GM12865 (cell line): Measurements from ENCODE around the gene DAPK3.
"Not testable (repeated sequence)": the region's sequence is repeated elsewhere in the genome, so short reads cannot be mapped to it uniquely, and the experiment has no call there.

Experiments used
- DNase-seq: peaks from one replicate; pipeline ENCODE4 v3.0.0; 2010; ENCODE audit warnings: low read depth
- H3K4me3 ChIP-seq: 2 replicates; pipeline ENCODE4 v1.5.1; 2011; ENCODE audit warnings: mild to moderate bottlenecking, low read depth, low read length, control low read depth
- CTCF ChIP-seq: IDR thresholded peaks from 2 replicates; pipeline ENCODE4 v1.5.1; 2011; ENCODE audit warnings: low read length, control low read depth, low read depth, inconsistent platforms; ENCODE audit not compliant: insufficient read depth; ENCODE audit errors: missing control alignments

The DAPK3 gene

DNA sequence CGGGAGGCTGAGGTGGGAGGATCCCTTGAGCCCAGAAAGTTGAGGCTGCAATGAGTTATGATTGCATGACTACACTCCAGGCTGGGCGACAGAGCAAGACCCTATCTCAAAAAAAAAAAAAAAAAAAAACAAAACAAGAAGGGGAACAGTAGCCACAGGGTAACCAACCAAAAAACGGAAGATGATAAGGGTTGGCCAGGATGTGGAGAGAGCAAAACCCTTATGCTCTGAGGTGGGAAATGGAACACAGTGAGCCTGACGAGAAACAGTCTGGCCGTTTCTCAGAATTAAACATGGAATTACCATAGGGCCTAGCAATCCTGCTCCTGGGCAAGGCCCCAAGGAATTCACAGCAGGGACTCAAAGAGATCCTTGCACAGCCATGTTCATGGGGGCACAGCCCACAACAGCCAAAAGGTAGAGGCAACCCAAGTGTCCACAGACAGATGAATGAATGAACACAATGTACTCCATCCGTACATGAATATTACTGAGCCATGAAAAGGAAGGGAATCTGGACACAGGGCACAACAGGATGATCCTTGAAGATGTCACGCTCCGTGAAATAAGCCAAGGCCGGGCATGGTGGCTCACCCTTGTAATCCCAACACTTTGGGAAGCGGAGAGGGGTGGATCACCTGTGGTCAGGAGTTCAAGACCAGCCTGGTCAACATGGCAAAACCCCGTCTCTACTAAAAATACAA, 26.7 kb downstream of the DAPK3 start:
- no peak for DNase-seq
- H3K4me3 ChIP-seq: no peak overlapping the region
- TF ChIP-seq CTCF: no peak

DNA sequence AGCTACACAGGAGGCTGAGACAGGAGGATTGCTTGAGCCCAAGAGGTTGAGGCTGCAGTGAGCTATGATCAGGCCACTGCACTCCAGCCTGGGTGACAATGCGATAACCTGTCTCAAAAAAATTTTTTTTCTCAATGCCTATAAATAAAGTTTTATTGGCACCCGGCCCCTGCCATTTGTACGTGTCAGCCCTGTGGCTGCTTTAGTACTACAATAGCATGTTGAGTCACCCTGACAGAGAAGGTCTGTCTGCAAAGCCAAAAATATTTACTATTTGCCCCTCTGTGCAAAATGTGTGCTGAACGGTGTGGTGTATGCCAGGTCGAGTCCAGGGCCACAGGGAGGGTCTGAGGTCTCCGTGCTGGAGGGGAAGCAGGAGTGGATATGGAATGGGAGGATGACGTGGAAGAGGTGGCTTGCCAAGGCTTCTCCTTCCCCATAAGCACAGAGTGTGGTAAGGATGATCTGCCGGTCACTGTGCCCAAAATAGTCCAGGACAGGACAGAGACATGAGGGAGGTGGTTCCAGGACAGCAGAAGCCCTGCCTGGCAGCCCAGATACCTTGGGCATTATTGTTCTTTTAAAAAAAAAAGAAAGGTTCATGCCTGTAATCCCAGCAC, 28.0 kb downstream of the DAPK3 start:
- DNase-seq: no peak
- TF ChIP-seq CTCF: no peak
- no peak overlapping the region for H3K4me3 ChIP-seq

DNA sequence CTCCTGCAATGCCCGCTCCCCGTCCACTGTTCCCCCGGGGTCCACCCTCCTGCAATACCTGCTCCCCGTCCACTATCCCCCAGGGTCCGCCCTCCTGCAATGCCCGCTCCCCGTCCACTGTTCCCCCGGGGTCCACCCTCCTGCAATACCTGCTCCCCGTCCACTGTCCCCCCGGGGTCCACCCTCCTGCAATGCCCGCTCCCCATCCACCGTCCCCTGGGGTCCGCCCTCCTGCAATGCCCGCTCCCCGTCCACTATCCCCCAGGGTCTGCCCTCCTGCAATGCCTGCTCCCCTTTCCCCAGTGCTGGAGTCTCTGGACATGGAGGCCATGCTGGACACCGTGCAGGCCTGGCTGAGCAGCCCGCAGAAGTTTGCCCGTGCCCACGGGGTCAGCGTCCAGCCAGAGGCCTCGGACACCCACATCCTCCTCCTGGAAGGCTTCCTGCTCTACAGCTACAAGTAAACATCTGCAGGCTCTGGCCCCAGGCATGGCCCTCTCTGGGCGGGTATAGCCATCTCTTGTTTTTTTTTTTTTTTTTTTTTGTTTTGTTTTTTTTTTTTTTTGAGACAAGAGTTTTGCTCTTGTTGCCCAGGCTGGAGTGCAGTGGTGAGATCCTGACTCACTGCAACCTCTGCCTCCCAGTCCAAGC, 32.5 kb downstream of the DAPK3 start:
- not testable (repeated sequence) for DNase-seq, H3K4me3 ChIP-seq

- no peak for DNase-seq
- no peak for TF ChIP-seq CTCF
- H3K4me3 ChIP-seq: no peak overlapping the region
These were observed 34.1 kb downstream of the DAPK3 start for GRCh38 chr19:3936506-3937442.

DNA sequence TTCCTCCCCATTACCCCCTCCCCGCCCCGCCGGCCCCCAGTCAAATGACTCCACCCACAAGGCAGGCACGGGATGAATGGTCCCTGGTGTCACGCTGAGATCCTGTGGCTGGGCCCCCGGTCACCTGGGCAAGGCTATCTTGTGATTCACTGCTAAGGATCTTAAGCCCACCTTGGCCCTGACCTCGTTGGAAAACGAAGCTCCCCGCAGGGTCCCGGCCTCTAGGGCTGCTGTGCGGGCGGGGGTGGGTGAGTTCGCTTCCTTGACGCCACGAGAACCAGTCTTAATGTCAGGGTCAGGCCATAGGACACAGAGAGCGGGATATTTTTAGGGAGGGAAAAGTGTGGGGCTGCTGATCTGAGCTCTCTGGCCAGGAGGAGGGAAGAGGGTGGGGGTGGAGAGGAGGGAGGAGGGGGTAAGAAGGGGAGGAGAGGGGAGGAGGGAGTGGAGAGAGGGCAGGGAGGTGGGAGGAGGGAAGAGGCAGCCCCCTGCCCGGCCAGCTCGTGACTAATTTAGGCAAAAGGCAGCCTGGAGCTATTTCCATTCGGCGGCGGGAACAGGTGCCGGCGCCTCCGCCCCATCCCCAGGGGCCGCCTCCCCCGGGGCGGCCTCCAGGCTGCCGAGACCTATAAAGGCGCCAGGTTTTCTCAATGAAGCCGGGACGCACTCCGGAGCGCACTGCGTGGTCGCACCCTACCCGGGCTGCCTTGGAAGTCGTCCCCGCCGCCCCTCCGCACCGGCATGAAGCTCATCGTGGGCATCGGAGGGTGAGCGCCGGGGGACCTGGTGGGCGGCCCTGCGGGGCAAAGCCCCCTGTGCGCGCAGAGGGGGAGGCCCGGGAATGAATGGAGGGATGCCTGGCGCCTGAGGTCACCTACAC, 37.7 kb downstream of the DAPK3 start, which contains the start of gene NMRK2:
Gene NMRK2, plus strand, starts transcription at position 139 of the 880 bp plus-strand sequence. Its CDS starts 603 bp downstream, at position 742.
- no peak for TF ChIP-seq CTCF
- no peak for DNase-seq
- no peak within 1 kb of the TSS for H3K4me3 ChIP-seq

- no peak for TF ChIP-seq CTCF
- DNase-seq: no peak
- no peak overlapping the region for H3K4me3 ChIP-seq
These were observed 39.9 kb downstream of the DAPK3 start for GRCh38 chr19:3931041-3931440.
